Measurements from ENCODE around the gene RAI14.

Gene RAI14

GRCh38 chr5:34738381-34738780 is 82.3 kb downstream of the RAI14 start:
- Histone ChIP-seq H3K9me3 (ENCODE audit: insufficient read depth, low read length) (no peaks in the 10 kb centered on the region), H2AFZ (ENCODE audit: low read depth, low read length) (no peak overlapping the region), H3K4me1 (ENCODE audit: low read length) (no peaks in the 10 kb centered on the region), H3K4me2 (ENCODE audit: low read length) (no peak overlapping the region), H3K36me3 (replicated peaks; ENCODE audit: low read depth, low read length) (peaks cover 4% of the 10 kb centered on the region), H3K4me3 (ENCODE audit: low read length) (no peak overlapping the region), H4K20me1 (ENCODE audit: insufficient read depth, low read length) (no peaks in the 10 kb centered on the region), H3K79me2 (ENCODE audit: low read length) (peaks cover 9% of the 10 kb centered on the region; the same call in 1 of the 2 replicates), H3K27me3 (ENCODE audit: low read depth, low read length) (no peaks in the 10 kb centered on the region), H3K27ac (ENCODE audit: low read length) (no peak overlapping the region), H3K9ac (ENCODE audit: low read length) (no peak overlapping the region)
- TF ChIP-seq, protein P1, sequence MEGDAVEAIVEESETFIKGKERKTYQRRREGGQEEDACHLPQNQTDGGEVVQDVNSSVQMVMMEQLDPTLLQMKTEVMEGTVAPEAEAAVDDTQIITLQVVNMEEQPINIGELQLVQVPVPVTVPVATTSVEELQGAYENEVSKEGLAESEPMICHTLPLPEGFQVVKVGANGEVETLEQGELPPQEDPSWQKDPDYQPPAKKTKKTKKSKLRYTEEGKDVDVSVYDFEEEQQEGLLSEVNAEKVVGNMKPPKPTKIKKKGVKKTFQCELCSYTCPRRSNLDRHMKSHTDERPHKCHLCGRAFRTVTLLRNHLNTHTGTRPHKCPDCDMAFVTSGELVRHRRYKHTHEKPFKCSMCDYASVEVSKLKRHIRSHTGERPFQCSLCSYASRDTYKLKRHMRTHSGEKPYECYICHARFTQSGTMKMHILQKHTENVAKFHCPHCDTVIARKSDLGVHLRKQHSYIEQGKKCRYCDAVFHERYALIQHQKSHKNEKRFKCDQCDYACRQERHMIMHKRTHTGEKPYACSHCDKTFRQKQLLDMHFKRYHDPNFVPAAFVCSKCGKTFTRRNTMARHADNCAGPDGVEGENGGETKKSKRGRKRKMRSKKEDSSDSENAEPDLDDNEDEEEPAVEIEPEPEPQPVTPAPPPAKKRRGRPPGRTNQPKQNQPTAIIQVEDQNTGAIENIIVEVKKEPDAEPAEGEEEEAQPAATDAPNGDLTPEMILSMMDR (IDR thresholded peaks at IDR 0.05; ENCODE audit: low read depth, low read length) = no peak
- TF ChIP-seq EZH2phosphoT487 (IDR thresholded peaks at IDR 0.05; ENCODE audit: low read depth) = no peak

DNA sequence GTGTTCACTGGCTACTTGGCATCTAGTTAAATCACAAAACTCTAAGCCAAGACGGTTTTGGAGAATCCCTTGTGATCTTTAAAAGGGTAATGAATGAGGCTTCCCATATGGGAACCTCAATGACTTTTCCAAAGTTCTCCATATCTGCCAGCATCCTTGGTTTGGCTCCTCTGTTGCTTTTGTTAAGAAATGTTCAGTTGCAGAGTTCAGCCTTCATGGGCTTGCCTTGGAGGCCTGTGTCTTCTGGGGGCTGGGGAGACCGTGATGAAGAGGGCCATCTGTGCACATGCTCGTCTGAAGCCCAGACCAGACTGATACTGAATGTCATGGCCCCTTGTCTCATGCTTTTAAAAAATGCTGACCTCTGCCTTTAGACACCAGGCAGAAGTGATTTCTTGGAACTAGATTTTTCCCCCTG is 84.3 kb downstream of the RAI14 start:
- H3K9ac ChIP-seq (ENCODE audit: low read length) = no peak overlapping the region
- H3K4me3 ChIP-seq (ENCODE audit: low read length) = no peak overlapping the region
- H3K4me2 ChIP-seq (ENCODE audit: low read length) = no peak overlapping the region
- no peak for TF ChIP-seq EZH2phosphoT487 (IDR thresholded peaks at IDR 0.05; ENCODE audit: low read depth)
- TF ChIP-seq, protein P1 (IDR thresholded peaks at IDR 0.05; ENCODE audit: low read depth, low read length) = no peak
- no peaks in the 10 kb centered on the region for H3K9me3 ChIP-seq (ENCODE audit: insufficient read depth, low read length)
- peaks cover 3% of the 10 kb centered on the region for H3K36me3 ChIP-seq (replicated peaks; ENCODE audit: low read depth, low read length)
- H3K4me1 ChIP-seq (ENCODE audit: low read length) = no peaks in the 10 kb centered on the region
- H4K20me1 ChIP-seq (ENCODE audit: insufficient read depth, low read length) = no peaks in the 10 kb centered on the region
- H3K79me2 ChIP-seq (ENCODE audit: low read length) = peaks cover 9% of the 10 kb centered on the region; the same call in 1 of the 2 replicates
- H2AFZ ChIP-seq (ENCODE audit: low read depth, low read length) = no peak overlapping the region
- no peaks in the 10 kb centered on the region for H3K27me3 ChIP-seq (ENCODE audit: low read depth, low read length)
- H3K27ac ChIP-seq (ENCODE audit: low read length) = no peak overlapping the region

DNA sequence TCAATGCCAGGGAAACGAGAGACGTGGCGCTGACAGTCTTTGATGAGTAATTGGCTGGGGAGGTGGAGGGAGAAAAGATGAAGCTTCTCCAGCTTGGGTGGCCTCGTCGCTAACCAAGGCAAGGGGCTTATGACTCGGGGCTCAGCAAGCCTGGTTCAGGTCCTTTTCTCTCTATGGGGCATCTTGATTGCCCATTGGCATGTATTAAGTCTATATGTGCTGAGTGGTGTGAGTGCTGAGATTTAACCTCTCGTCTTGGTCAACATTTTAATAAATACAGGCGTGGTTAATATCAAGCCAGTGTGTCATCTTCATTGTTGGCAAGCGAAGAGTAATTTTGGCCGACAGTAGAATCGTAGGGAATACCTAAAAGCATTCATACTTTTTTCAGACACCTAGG is 85.9 kb downstream of the RAI14 start:
- no peaks in the 10 kb centered on the region for H3K4me1 ChIP-seq (ENCODE audit: low read length)
- H3K9me3 ChIP-seq (ENCODE audit: insufficient read depth, low read length) = no peaks in the 10 kb centered on the region
- H3K4me2 ChIP-seq (ENCODE audit: low read length) = no peak overlapping the region
- H3K36me3 ChIP-seq (replicated peaks; ENCODE audit: low read depth, low read length) = no peaks in the 10 kb centered on the region
- H3K79me2 ChIP-seq (ENCODE audit: low read length) = peaks cover 5% of the 10 kb centered on the region
- H4K20me1 ChIP-seq (ENCODE audit: insufficient read depth, low read length) = no peaks in the 10 kb centered on the region
- TF ChIP-seq EZH2phosphoT487 (IDR thresholded peaks at IDR 0.05; ENCODE audit: low read depth) = no peak
- TF ChIP-seq, protein P1 (IDR thresholded peaks at IDR 0.05; ENCODE audit: low read depth, low read length) = no peak
- H3K27ac ChIP-seq (ENCODE audit: low read length) = no peak overlapping the region
- H2AFZ ChIP-seq (ENCODE audit: low read depth, low read length) = no peak overlapping the region
- H3K4me3 ChIP-seq (ENCODE audit: low read length) = no peak overlapping the region
- no peaks in the 10 kb centered on the region for H3K27me3 ChIP-seq (ENCODE audit: low read depth, low read length)
- H3K9ac ChIP-seq (ENCODE audit: low read length) = no peak overlapping the region

GRCh38 chr5:34743878-34744277 is 87.8 kb downstream of the RAI14 start:
- no peaks in the 10 kb centered on the region for H3K36me3 ChIP-seq (replicated peaks; ENCODE audit: low read depth, low read length)

More at GRCh38 chr5:34743878-34744277, 87.8 kb downstream of the RAI14 start:
- no peak overlapping the region for H3K9ac ChIP-seq (ENCODE audit: low read length)
- no peaks in the 10 kb centered on the region for H3K9me3 ChIP-seq (ENCODE audit: insufficient read depth, low read length)
- H3K4me1 ChIP-seq (ENCODE audit: low read length) = no peaks in the 10 kb centered on the region
- TF ChIP-seq, protein P1 (IDR thresholded peaks at IDR 0.05; ENCODE audit: low read depth, low read length) = no peak
- TF ChIP-seq EZH2phosphoT487 (IDR thresholded peaks at IDR 0.05; ENCODE audit: low read depth) = no peak
- H3K27ac ChIP-seq (ENCODE audit: low read length) = no peak overlapping the region
- H3K27me3 ChIP-seq (ENCODE audit: low read depth, low read length) = no peaks in the 10 kb centered on the region
- no peak overlapping the region for H3K4me2 ChIP-seq (ENCODE audit: low read length)
- H4K20me1 ChIP-seq (ENCODE audit: insufficient read depth, low read length) = no peaks in the 10 kb centered on the region
- no peak overlapping the region for H2AFZ ChIP-seq (ENCODE audit: low read depth, low read length)
- H3K4me3 ChIP-seq (ENCODE audit: low read length) = no peak overlapping the region
- peaks cover 4% of the 10 kb centered on the region; the same call in 1 of the 2 replicates for H3K79me2 ChIP-seq (ENCODE audit: low read length)

Measured in OCI-LY3 (cell line).